Measurements from ENCODE around the gene SREBF2. TPM values are rescaled to one million over a fixed set of nuclear protein-coding genes. Genes with fewer than 3 reads are reported as not detected.

The SREBF2 gene
- total and polyA plus RNA-seq, 9 of the 15 experiments (the other 6 are each of a cell fraction or from before 2014, with no cell fraction given): 1.1 to 84.2 (median 26.9) TPM

- no peaks in the 10 kb centered on the region for H3K27me3 ChIP-seq (ENCODE audit: control insufficient read depth in 2 of 2, insufficient read depth in 2 of 2, low read length in 2 of 2)
- H3K9ac ChIP-seq (ENCODE audit: insufficient read depth in 1 of 2, low read depth in 2 of 2, low read length in 2 of 2): no peak overlapping the region
- H3K4me3 ChIP-seq: no peak overlapping the region
- FAIRE-seq (no peak), ATAC-seq (no peak), DNase-seq (ENCODE audit: extremely low read depth in 1 of 4, low spot score in 3 of 4) (no peak)
- 20% methylated on average over 2 of the region's 2 CpGs for WGBS (ENCODE audit: insufficient coverage, low coverage, missing lambda C conversion rate)
- H3K9me1 ChIP-seq (ENCODE audit: control insufficient read depth, insufficient read depth, low read length): no peaks in the 10 kb centered on the region
- no peak overlapping the region for H3K4me2 ChIP-seq (ENCODE audit: insufficient read depth, low read length)
- TF ChIP-seq HDAC6 (IDR thresholded peaks at IDR 0.05; ENCODE audit: low read depth, low read length) (no peak), CSDE1 (IDR thresholded peaks at IDR 0.05) (no peak), NFRKB (IDR thresholded peaks at IDR 0.05; ENCODE audit: low read depth) (no peak), MEF2D (tag; conservative IDR thresholded peaks at IDR 0.05; ENCODE audit: low read depth) (no peak), KLF10 (CRISPR knock-in tag; IDR thresholded peaks at IDR 0.05) (no peak), NFXL1 (CRISPR knock-in tag; IDR thresholded peaks at IDR 0.05) (no peak)
- ChIA-PET CTCF (ENCODE audit: low intra/inter-chr PET ratio) (no interaction called here), POLR2A (interaction anchor here (1.0 kb wide), 1 partner anchor 33 kb away, joined by 3 read pairs; no protein-coding TSS in a partner anchor)
- H3K36me3 ChIP-seq (ENCODE audit: control insufficient read depth, insufficient read depth, low read length): peaks cover 85% of the 10 kb centered on the region
- intact Hi-C loops (cut with micrococcal nuclease): no loop called here
- H3K4me1 ChIP-seq (replicated peaks in 1 of 2; ENCODE audit: control insufficient read depth in 2 of 2, insufficient read depth in 2 of 2, low read length in 2 of 2): no peaks in the 10 kb centered on the region; a peak in 1 of 5 replicates
- BruUV-seq (replicated peaks): no TSS peak
- in situ Hi-C loops (cut with MboI): no loop called here
- H3K79me2 ChIP-seq (ENCODE audit: control insufficient read depth, insufficient read depth, low read length): no peaks in the 10 kb centered on the region; the same call in 2 of the 3 replicates
- H2AFZ ChIP-seq (ENCODE audit: low read depth, low read length): no peak overlapping the region
- no peak overlapping the region for H3K27ac ChIP-seq (ENCODE audit: extremely low read depth, low read depth, low read length)
- H4K20me1 ChIP-seq (replicated peaks; ENCODE audit: control insufficient read depth, insufficient read depth, low read length): no peaks in the 10 kb centered on the region
- no peaks in the 10 kb centered on the region for H3K9me3 ChIP-seq (replicated peaks; ENCODE audit: control insufficient read depth, insufficient read depth, low read depth, low read length)
These were observed 41.2 kb downstream of the SREBF2 start for GRCh38 chr22:41874090-41874489.

GRCh38 chr22:41875531-41876270 is 42.8 kb downstream of the SREBF2 start:
- no peak for FAIRE-seq
- ChIA-PET CTCF (ENCODE audit: low intra/inter-chr PET ratio) (no interaction called here), POLR2A (interaction anchor here (0.9 to 1.3 kb wide), 2 partner anchors 22 to 150 kb away, joined by 3 to 4 read pairs; no protein-coding TSS in a partner anchor)
- in situ Hi-C loops (cut with MboI): no loop called here
- no peaks in the 10 kb centered on the region for H3K27me3 ChIP-seq (ENCODE audit: control insufficient read depth in 2 of 2, insufficient read depth in 2 of 2, low read length in 2 of 2)
- no peaks in the 10 kb centered on the region for H4K20me1 ChIP-seq (replicated peaks; ENCODE audit: control insufficient read depth, insufficient read depth, low read length)
- intact Hi-C loops (cut with micrococcal nuclease): no loop called here
- H3K36me3 ChIP-seq (ENCODE audit: control insufficient read depth, insufficient read depth, low read length): peaks cover 89% of the 10 kb centered on the region
- no peak overlapping the region for H2AFZ ChIP-seq (ENCODE audit: low read depth, low read length)
- no peak overlapping the region for H3K4me2 ChIP-seq (ENCODE audit: insufficient read depth, low read length)
- no peaks in the 10 kb centered on the region for H3K9me3 ChIP-seq (replicated peaks; ENCODE audit: control insufficient read depth, insufficient read depth, low read depth, low read length)
- H3K79me2 ChIP-seq (ENCODE audit: control insufficient read depth, insufficient read depth, low read length): no peaks in the 10 kb centered on the region; the same call in 2 of the 3 replicates
- no peaks in the 10 kb centered on the region for H3K4me1 ChIP-seq (replicated peaks in 1 of 2; ENCODE audit: control insufficient read depth in 2 of 2, insufficient read depth in 2 of 2, low read length in 2 of 2)
- no peak overlapping the region for H3K4me3 ChIP-seq
- no peak for ATAC-seq
- H3K27ac ChIP-seq (ENCODE audit: extremely low read depth, low read depth, low read length): no peak overlapping the region
- no peak for DNase-seq (ENCODE audit: extremely low read depth in 1 of 4, low spot score in 3 of 4)
- H3K9ac ChIP-seq (ENCODE audit: insufficient read depth in 1 of 2, low read depth in 2 of 2, low read length in 2 of 2): no peak overlapping the region
- WGBS (ENCODE audit: insufficient coverage, low coverage, missing lambda C conversion rate): 92% methylated on average over 9 of the region's 10 CpGs
- no peaks in the 10 kb centered on the region for H3K9me1 ChIP-seq (ENCODE audit: control insufficient read depth, insufficient read depth, low read length)
- BruUV-seq (replicated peaks): no TSS peak
- TF ChIP-seq ZNF124 (CRISPR knock-in tag; IDR thresholded peaks at IDR 0.05) (no peak), FOXA3 (CRISPR knock-in tag; conservative IDR thresholded peaks at IDR 0.05 in 1 of 2, IDR thresholded peaks at IDR 0.05 in 1 of 2) (no peak), ZC3H8 (IDR thresholded peaks at IDR 0.05) (no peak), CLOCK (CRISPR knock-in tag; IDR thresholded peaks at IDR 0.05; ENCODE audit: borderline replicate concordance) (no peak), THRA (IDR thresholded peaks at IDR 0.05) (no peak), MAFK (IDR thresholded peaks at IDR 0.05; ENCODE audit: low read length) (no peak), RAD51 (IDR thresholded peaks at IDR 0.05; ENCODE audit: borderline replicate concordance, low read depth) (no peak)
